Right lobe of liver (tissue), 6 donors: ENCODE data around the gene SLC38A3. TPM values are rescaled to one million over a fixed set of nuclear protein-coding genes. Genes with fewer than 3 reads are reported as not detected.
A peak's percentile ranks its signal among the peaks of the same experiment; 100 is the strongest.

ENCODE experiments used
- ATAC-seq, 4 donors: fragments of 200-7000 bp; cut with Tn5 transposase; one replicate each; pipeline ENCODE4 v1.9.1; 2020; ENCODE audit warnings: mild to moderate bottlenecking in 4 of 4, moderate library complexity in 4 of 4
- DNase-seq, 3 donors: peaks; one replicate each; pipeline ENCODE4 v3.0.0-alpha.2; 2020
- H3K27ac ChIP-seq, 3 donors: fragments of 200-600 bp; one replicate each; pipeline ENCODE4 v1.8.0; 2022
- H3K27me3 ChIP-seq, 2 donors: fragments of 200-600 bp; one replicate each; pipeline ENCODE4 v1.8.0; 2022
- H3K36me3 ChIP-seq, 4 donors: fragments of 200-600 bp; sonication (generic) in 1 of 4; one replicate each; pipeline versions ENCODE4 v1.5.1 to v1.8.0; 2017 to 2022; ENCODE audit warnings: control low read depth in 1 of 4
- H3K4me1 ChIP-seq, 4 donors: fragments of 200-600 bp; sonication (generic) in 1 of 4; one replicate each; pipeline versions ENCODE4 v1.5.1 to v1.8.0; 2017 to 2022; ENCODE audit warnings: control low read depth in 1 of 4
- H3K4me3 ChIP-seq, 3 donors: fragments of 200-600 bp; one replicate each; pipeline ENCODE4 v1.8.0; 2022
- H3K9me3 ChIP-seq, 4 donors: fragments of 200-600 bp; sonication (generic) in 1 of 4; one replicate each; pipeline versions ENCODE4 v1.5.1 to v1.8.0; 2017 to 2022; ENCODE audit warnings: control low read depth in 1 of 4
- POLR2A ChIP-seq: fragments of 450-650 bp; IDR thresholded peaks from one replicate; pipeline ENCODE4 v1.6.1; 2017; ENCODE audit warnings: antibody characterized with exemption, mild to moderate bottlenecking
- WGBS: methylation state at CpG from one replicate; pipeline ENCODE4 v1.1.6; 2018; ENCODE audit warnings: low coverage, low lambda C conversion rate; ENCODE audit not compliant: insufficient coverage; ENCODE audit errors: missing lambda C conversion rate; 5-methylcytosine and 5-hydroxymethylcytosine counted together
- intact Hi-C, 2 donors: fragments of 100-400 bp; cut with DNase I; formaldehyde crosslinking; loops; one replicate each; pipeline versions ENCODE4 v1.11.2 to v1.14.1; 2022
- total RNA-seq, 6 experiments: library from RNA; depleted of rRNA in 2 of 6; stranded (reverse); fragments of >200 nt in 2 of 6; fragmentation: NEBNext Ultra II Directional in 3 of 6; extraction: Animal tissue kit (Norgen Biotek cat#: 25700) in 3 of 6; gene quantifications; one replicate each; pipeline versions ENCODE4 v1.1.0 to v1.2.4, GENCODE V29; 2016 to 2023
- TF ChIP-seq, protein P1 (sequence below), 4 donors: fragments of 200-600 bp in 3 of 4; fragments of 450-650 bp in 1 of 4; IDR thresholded peaks; one replicate each; pipeline versions ENCODE4 v1.5.1 to v1.8.0; 2016 to 2022; ENCODE audit warnings: antibody characterized with exemption in 4 of 4, mild to moderate bottlenecking in 2 of 4
- donor health status: DM: no; HTN: yes; CAD: no.
- donor health status: DM: no; HTN: no; CAD: no.
- donor health status: DM: no; HTN: no; CAD: no.
- donor health status: DM: no; HTN: yes; CAD: no.
- donor health status: DM: no; HTN: yes; CAD: no.

Gene SLC38A3
- total RNA-seq, 6 experiments from 2014 or later: 77.7 to 311 (median 190) TPM

DNA sequence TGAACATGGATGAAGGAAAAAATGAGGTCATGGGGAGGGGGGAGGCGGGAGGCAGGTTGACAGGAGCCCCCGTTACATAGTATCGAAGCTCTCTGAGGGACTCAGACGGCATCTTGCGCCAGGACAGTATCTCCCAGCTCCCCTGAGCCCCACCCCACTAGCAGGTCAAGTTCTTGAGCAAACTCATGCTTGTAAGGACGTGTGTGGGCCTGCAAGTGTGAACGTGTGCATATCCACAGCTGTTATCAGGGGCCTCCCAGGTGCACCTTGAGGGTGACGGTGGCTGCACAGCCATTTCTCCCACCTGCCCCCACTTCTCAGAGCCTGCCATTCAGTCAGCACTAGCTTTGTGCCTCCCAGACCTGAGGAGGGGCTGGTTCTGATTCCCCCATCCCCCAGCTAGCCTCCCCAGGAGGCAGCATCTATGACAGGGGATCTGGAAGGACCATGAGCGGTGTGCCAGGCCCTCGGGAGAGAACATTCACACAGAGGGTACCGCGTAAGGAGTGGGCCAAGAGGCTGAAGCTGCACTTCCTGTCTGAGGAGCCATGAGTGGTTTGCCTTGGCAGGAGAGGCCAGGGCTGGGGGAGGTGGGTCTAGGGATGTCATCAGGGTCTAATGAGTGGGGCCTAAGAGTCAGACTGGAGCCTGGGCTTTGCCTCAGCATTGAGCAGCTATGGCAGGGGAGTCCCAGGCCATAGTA lies 47.1 kb upstream of the SLC38A3 start:
- DNase-seq: no peak
- H3K4me3 ChIP-seq: no peak overlapping the region
- no peak overlapping the region for H3K27ac ChIP-seq
- H3K9me3 ChIP-seq: no peaks in the 10 kb centered on the region
- WGBS: 83% methylated on average over 1 of the region's 12 CpGs
- H3K4me1 ChIP-seq: peaks cover 0 to 9% (median 0%) of the 10 kb centered on the region in 4 donors
- intact Hi-C loops: no loop called here
- no peaks in the 10 kb centered on the region for H3K27me3 ChIP-seq
- no peaks in the 10 kb centered on the region for H3K36me3 ChIP-seq
- no peak for TF ChIP-seq POLR2A
- no peak for ATAC-seq

DNA sequence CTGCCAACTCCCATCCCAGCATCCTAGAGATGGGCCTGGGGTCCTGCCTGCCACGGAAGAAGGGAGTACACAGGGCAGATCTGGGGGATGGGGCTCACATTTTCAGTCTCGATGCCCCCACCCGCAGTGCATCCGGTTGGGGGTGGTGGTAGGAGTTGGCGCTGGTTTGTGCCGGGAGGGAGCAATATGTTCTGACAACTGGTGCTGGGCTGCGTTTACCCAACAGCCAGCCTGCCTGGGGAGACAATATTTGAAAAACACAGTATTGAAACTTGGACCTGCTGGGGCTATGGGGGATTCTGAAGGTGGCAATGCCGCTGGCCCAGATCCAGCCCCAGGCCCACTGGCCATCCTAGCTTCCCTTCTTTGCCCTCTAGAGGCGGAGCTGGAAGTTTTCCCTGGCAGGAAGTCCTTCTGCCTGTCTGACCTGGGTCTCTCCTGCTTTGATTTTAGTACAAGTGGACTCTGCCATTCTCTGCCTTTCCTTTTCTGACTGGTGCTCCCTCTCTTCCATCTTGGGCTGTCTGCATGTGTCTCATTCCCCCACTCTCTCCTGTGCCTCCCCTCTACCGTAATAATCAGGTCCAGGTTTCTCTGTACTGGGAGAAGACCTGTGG lies 46.4 kb upstream of the SLC38A3 start:
- ATAC-seq (no peak), DNase-seq (no peak)
- Histone ChIP-seq H3K4me1 (peaks cover 0 to 14% (median 0%) of the 10 kb centered on the region in 4 donors), H3K36me3 (no peaks in the 10 kb centered on the region), H3K4me3 (no peak overlapping the region), H3K9me3 (no peaks in the 10 kb centered on the region), H3K27me3 (no peaks in the 10 kb centered on the region), H3K27ac (no peak overlapping the region)
- TF ChIP-seq, protein P1, sequence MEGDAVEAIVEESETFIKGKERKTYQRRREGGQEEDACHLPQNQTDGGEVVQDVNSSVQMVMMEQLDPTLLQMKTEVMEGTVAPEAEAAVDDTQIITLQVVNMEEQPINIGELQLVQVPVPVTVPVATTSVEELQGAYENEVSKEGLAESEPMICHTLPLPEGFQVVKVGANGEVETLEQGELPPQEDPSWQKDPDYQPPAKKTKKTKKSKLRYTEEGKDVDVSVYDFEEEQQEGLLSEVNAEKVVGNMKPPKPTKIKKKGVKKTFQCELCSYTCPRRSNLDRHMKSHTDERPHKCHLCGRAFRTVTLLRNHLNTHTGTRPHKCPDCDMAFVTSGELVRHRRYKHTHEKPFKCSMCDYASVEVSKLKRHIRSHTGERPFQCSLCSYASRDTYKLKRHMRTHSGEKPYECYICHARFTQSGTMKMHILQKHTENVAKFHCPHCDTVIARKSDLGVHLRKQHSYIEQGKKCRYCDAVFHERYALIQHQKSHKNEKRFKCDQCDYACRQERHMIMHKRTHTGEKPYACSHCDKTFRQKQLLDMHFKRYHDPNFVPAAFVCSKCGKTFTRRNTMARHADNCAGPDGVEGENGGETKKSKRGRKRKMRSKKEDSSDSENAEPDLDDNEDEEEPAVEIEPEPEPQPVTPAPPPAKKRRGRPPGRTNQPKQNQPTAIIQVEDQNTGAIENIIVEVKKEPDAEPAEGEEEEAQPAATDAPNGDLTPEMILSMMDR (IDR thresholded peaks at IDR 0.05): no peak
- no peak for TF ChIP-seq POLR2A
- intact Hi-C loops: no loop called here
- WGBS: 71% methylated on average over 6 of the region's 10 CpGs

DNA sequence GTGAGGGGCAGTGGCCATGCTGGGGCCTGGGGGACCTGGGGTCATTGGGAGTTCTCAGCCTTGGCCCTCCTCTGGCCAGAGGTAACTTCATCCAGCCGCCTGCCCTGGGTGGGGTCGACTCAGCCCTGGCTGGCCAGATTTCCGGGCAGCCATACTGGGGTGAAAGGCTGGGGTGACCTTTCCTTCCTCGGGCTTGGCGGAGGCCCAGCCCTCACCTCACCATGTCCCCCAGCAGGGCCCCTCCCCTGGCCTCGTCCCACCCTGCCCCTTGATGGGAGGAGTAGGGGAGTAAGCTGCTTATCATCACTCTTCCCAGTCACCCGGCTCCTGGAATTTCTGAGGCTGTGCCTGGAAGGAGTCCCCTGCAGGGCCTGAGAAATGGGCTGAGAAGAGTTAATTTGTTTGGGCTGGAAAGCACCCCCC lies 44.5 kb upstream of the SLC38A3 start:
- ATAC-seq (peak; percentile 12 to 47 (median 40)), DNase-seq (no peak)
- Histone ChIP-seq H3K4me3 (no peak overlapping the region), H3K27ac (no peak overlapping the region), H3K9me3 (no peaks in the 10 kb centered on the region), H3K4me1 (peaks cover 0 to 11% (median 0%) of the 10 kb centered on the region in 4 donors), H3K27me3 (no peaks in the 10 kb centered on the region), H3K36me3 (no peaks in the 10 kb centered on the region)
- no CpG with 5 or more reads among the region's 7 CpGs for WGBS
- intact Hi-C loops: no loop called here
- TF ChIP-seq, protein P1 (IDR thresholded peaks at IDR 0.05): no peak
- no peak for TF ChIP-seq POLR2A

DNA sequence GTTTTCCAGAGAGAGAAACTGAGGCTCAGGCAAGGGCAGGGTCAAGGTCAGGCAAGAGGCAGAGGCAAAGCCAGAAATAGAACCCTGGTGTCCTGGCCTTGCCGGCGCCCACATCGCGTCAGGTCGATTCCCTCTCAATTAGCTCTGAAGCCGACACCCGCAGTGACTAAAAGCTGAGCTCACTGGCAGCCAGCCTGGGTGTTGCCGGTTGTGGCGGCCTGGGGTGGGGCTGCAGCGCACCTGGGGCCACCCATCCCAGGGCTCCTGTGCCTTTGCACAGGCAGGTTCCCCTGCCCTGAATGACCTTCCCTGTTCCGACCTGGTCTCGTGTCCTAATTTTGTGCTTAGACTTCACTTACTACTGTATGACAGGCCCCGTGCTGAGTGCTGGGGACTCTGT lies 43.8 kb upstream of the SLC38A3 start:
- TF ChIP-seq, protein P1 (IDR thresholded peaks at IDR 0.05): no peak
- TF ChIP-seq POLR2A: no peak
- DNase-seq: no peak
- H3K27ac ChIP-seq: no peak overlapping the region

More for the DNA sequence above, 43.8 kb upstream of the SLC38A3 start:
- WGBS: 43% methylated on average over 4 of the region's 13 CpGs
- no peaks in the 10 kb centered on the region for H3K9me3 ChIP-seq
- no peak for ATAC-seq
- H3K27me3 ChIP-seq: no peaks in the 10 kb centered on the region
- peaks cover 0 to 18% (median 1%) of the 10 kb centered on the region in 4 donors for H3K4me1 ChIP-seq
- H3K36me3 ChIP-seq: no peaks in the 10 kb centered on the region
- H3K4me3 ChIP-seq: no peak overlapping the region
- intact Hi-C loops: no loop called here
